Smooth muscle cell of trachea (primary cell): Measurements from ENCODE around the gene DIPK2A. TPM values are rescaled to one million over a fixed set of nuclear protein-coding genes. Genes with fewer than 3 reads are reported as not detected.

Experiments used
- total RNA-seq: library from RNA; depleted of rRNA; stranded (reverse); fragments of >200 nt; gene quantifications from 2 replicates; pipeline ENCODE4 v1.2.1, GENCODE V29; 2014

Gene DIPK2A
- total RNA-seq: 58.2 and 93.1 TPM in 2 replicates

GRCh38 chr3:143971359-143972154 lies at the start of gene DIPK2A:
TSS of gene DIPK2A (plus strand) at chr3:143971823. CDS start at chr3:143972333, 510 bp downstream.

Other genes starting within 250 kb of the DIPK2A start
- gene SLC9A9, start 123.4 kb upstream of the DIPK2A start, total RNA-seq: 46.1 and 59.9 TPM in 2 replicates